WTC11 (cell line): ENCODE data around the gene PRICKLE1. TPM values are rescaled to one million over a fixed set of nuclear protein-coding genes. Genes with fewer than 3 reads are reported as not detected.

Experiments used
- ATAC-seq: fragments of 200-7000 bp; cut with Tn5 transposase; 2 replicates; pipeline ENCODE4 v1.10.0; 2021; ENCODE audit warnings: mild to moderate bottlenecking, moderate library complexity
- CTCF ChIA-PET: fragments of 300-600 bp; sonication (Branson Sonifier 250); formaldehyde crosslinking; loops from one replicate; lab custom pipeline; 2021; ENCODE audit warnings: antibody characterized with exemption; lab: Charles Lee
- POLR2A ChIA-PET: fragments of 350-600 bp; sonication (Branson Sonifier 250); formaldehyde crosslinking; loops from one replicate; lab custom pipeline; 2021; ENCODE audit warnings: antibody characterized with exemption; lab: Charles Lee
- DNase-seq: peaks from one replicate; pipeline ENCODE4 v3.0.0; 2021; ENCODE audit warnings: low spot score
- H3K27ac Mint-ChIP-seq: 2 replicates; pipeline ENCODE4 v1.8.0; 2021; ENCODE audit warnings: mixed read lengths
- H3K27me3 Mint-ChIP-seq: 2 replicates; pipeline ENCODE4 v1.8.0; 2021; ENCODE audit warnings: low read depth, mild to moderate bottlenecking, moderate library complexity, mixed read lengths
- H3K36me3 Mint-ChIP-seq: 2 replicates; pipeline ENCODE4 v1.8.0; 2021; ENCODE audit warnings: mixed read lengths
- H3K4me1 Mint-ChIP-seq: 2 replicates; pipeline ENCODE4 v1.8.0; 2022; ENCODE audit warnings: mixed read lengths
- H3K4me3 Mint-ChIP-seq: 2 replicates; pipeline ENCODE4 v1.8.0; 2021; ENCODE audit warnings: mild to moderate bottlenecking, moderate library complexity, mixed read lengths
- H3K9me3 Mint-ChIP-seq: 2 replicates; pipeline ENCODE4 v1.8.0; 2021; ENCODE audit warnings: mixed read lengths
- AFF4 ChIP-seq: sonication (generic); formaldehyde crosslinking; IDR thresholded peaks from 2 replicates; pipeline ENCODE4 v1.8.1; 2023; ENCODE audit warnings: mild to moderate bottlenecking, missing genetic modification reagents, borderline replicate concordance
- CREB1 ChIP-seq: sonication (generic); formaldehyde crosslinking; IDR thresholded peaks from 2 replicates; pipeline ENCODE4 v1.8.0; 2023; ENCODE audit warnings: mild to moderate bottlenecking, missing genetic modification reagents
- CTCF ChIP-seq: fragments of 200-600 bp; IDR thresholded peaks from 2 replicates; pipeline ENCODE4 v1.8.0; 2022; ENCODE audit warnings: antibody characterized with exemption
- E2F4 ChIP-seq: sonication (generic); formaldehyde crosslinking; IDR thresholded peaks from 2 replicates; pipeline ENCODE4 v1.8.1; 2022; ENCODE audit warnings: low read depth, mild to moderate bottlenecking, moderate library complexity, missing genetic modification reagents, borderline replicate concordance
- GTF2I ChIP-seq: fragments of 250-450 bp; sonication (Bioruptor Pico); conservative IDR thresholded peaks from 2 replicates; pipeline ENCODE4 v1.4.0; 2021; ENCODE audit warnings: mild to moderate bottlenecking
- JAZF1 ChIP-seq: fragments of 250-450 bp; sonication (Bioruptor Pico); IDR thresholded peaks from 2 replicates; pipeline ENCODE4 v1.9.0; 2021; ENCODE audit warnings: moderate library complexity, mild to moderate bottlenecking, inconsistent platforms
- NFATC4 ChIP-seq: fragments of 250-450 bp; sonication (Bioruptor Pico); IDR thresholded peaks from 2 replicates; pipeline ENCODE4 v1.9.0; 2021; ENCODE audit warnings: mild to moderate bottlenecking
- NR2C2 ChIP-seq: sonication (generic); formaldehyde crosslinking; IDR thresholded peaks from 2 replicates; pipeline ENCODE4 v1.8.0; 2022; ENCODE audit warnings: mild to moderate bottlenecking, missing genetic modification reagents
- NR3C1 ChIP-seq: sonication (generic); formaldehyde crosslinking; conservative IDR thresholded peaks from 2 replicates; pipeline ENCODE4 v1.8.1; 2023; ENCODE audit warnings: low read depth, mild to moderate bottlenecking, missing genetic modification reagents
- PRDM15 ChIP-seq: sonication (generic); formaldehyde crosslinking; IDR thresholded peaks from 2 replicates; pipeline ENCODE4 v1.8.0; 2022; ENCODE audit warnings: missing genetic modification reagents
- PRRX2 ChIP-seq: fragments of 250-450 bp; sonication (Bioruptor Pico); IDR thresholded peaks from 2 replicates; pipeline ENCODE4 v1.8.0; 2021; ENCODE audit warnings: mild to moderate bottlenecking
- SMAD4 ChIP-seq: sonication (generic); formaldehyde crosslinking; IDR thresholded peaks from 2 replicates; pipeline ENCODE4 v1.8.0; 2022; ENCODE audit warnings: mild to moderate bottlenecking, missing genetic modification reagents
- TEAD1 ChIP-seq: sonication (generic); formaldehyde crosslinking; IDR thresholded peaks from 2 replicates; pipeline ENCODE4 v1.8.0; 2022; ENCODE audit warnings: mild to moderate bottlenecking, missing genetic modification reagents
- USF1 ChIP-seq: sonication (generic); formaldehyde crosslinking; IDR thresholded peaks from 2 replicates; pipeline ENCODE4 v1.8.0; 2022; ENCODE audit warnings: mild to moderate bottlenecking, missing genetic modification reagents
- ZNF138 ChIP-seq: sonication (generic); formaldehyde crosslinking; conservative IDR thresholded peaks from 2 replicates; pipeline ENCODE4 v1.8.1; 2022; ENCODE audit warnings: mild to moderate bottlenecking, moderate library complexity, missing genetic modification reagents
- ZNF219 ChIP-seq: sonication (generic); formaldehyde crosslinking; IDR thresholded peaks from 2 replicates; pipeline ENCODE4 v1.8.0; 2023; ENCODE audit warnings: missing genetic modification reagents, mild to moderate bottlenecking, borderline replicate concordance
- ZNF281 ChIP-seq: sonication (generic); formaldehyde crosslinking; IDR thresholded peaks from 2 replicates; pipeline ENCODE4 v1.8.0; 2023; ENCODE audit warnings: mild to moderate bottlenecking, missing genetic modification reagents
- ZNF317 ChIP-seq: sonication (generic); formaldehyde crosslinking; IDR thresholded peaks from 2 replicates; pipeline ENCODE4 v1.8.1; 2023; ENCODE audit warnings: low read depth, mild to moderate bottlenecking, moderate library complexity, missing genetic modification reagents, borderline replicate concordance
- ZNF396 ChIP-seq: fragments of 250-450 bp; sonication (Bioruptor Pico); IDR thresholded peaks from 2 replicates; pipeline ENCODE4 v1.8.0; 2021; ENCODE audit warnings: mild to moderate bottlenecking, moderate library complexity, borderline replicate concordance
- ZNF423 ChIP-seq: fragments of 250-450 bp; sonication (Bioruptor Pico); IDR thresholded peaks from 2 replicates; pipeline ENCODE4 v2.1.2; 2022; ENCODE audit warnings: mild to moderate bottlenecking, moderate library complexity
- total RNA-seq: library from RNA; stranded (reverse); gene quantifications from 3 replicates; pipeline ENCODE4 v1.2.3, GENCODE V29; 2021

PRICKLE1 gene
- total RNA-seq, 1 experiment from 2014 or later = 11.7 TPM

- Mint-ChIP-seq H3K27me3 (no peaks in the 10 kb centered on the region), H3K4me1 (peaks cover 18% of the 10 kb centered on the region), H3K27ac (no peak overlapping the region)
- DNase-seq (no peak), ATAC-seq (no peak)
- no peak for TF ChIP-seq AFF4 (CRISPR knock-in tag)
- no peak for TF ChIP-seq ZNF317 (CRISPR knock-in tag)
- TF ChIP-seq NFATC4 = no peak
- TF ChIP-seq CTCF = no peak
- TF ChIP-seq, all 79 proteins: peak for 0
- POLR2A ChIA-PET = no interaction called here
- H3K9me3 Mint-ChIP-seq = no peaks in the 10 kb centered on the region
- no peaks in the 10 kb centered on the region for H3K36me3 Mint-ChIP-seq
- H3K4me3 Mint-ChIP-seq = no peak overlapping the region
- CTCF ChIA-PET = interaction anchor here (0.9 kb wide), 1 partner anchor 152 kb away, joined by 3 read pairs; no protein-coding TSS in a partner anchor
Observed at GRCh38 chr12:42524716-42525115, 64.8 kb downstream of the PRICKLE1 start.

GRCh38 chr12:42516573-42516972 lies 73.0 kb downstream of the PRICKLE1 start:
- Mint-ChIP-seq H3K4me1 (peaks cover 4% of the 10 kb centered on the region), H3K27ac (no peak overlapping the region), H3K4me3 (no peak overlapping the region), H3K9me3 (peaks cover 17% of the 10 kb centered on the region), H3K27me3 (peaks cover 2% of the 10 kb centered on the region), H3K36me3 (peaks cover 11% of the 10 kb centered on the region)
- CTCF ChIA-PET = no interaction called here
- ATAC-seq (no peak), DNase-seq (no peak)
- POLR2A ChIA-PET = no interaction called here
- TF ChIP-seq ZNF138 (CRISPR knock-in tag) (no peak), JAZF1 (CRISPR knock-in tag) (no peak), USF1 (CRISPR knock-in tag) (no peak), ZNF396 (no peak), E2F4 (no peak), NR2C2 (CRISPR knock-in tag) (no peak), SMAD4 (CRISPR knock-in tag) (no peak), CREB1 (no peak), GTF2I (no peak), ZNF423 (CRISPR knock-in tag) (no peak), PRDM15 (CRISPR knock-in tag) (no peak), NR3C1 (CRISPR knock-in tag) (no peak), TEAD1 (CRISPR knock-in tag) (no peak), PRRX2 (CRISPR knock-in tag) (no peak), ZNF219 (CRISPR knock-in tag) (no peak), ZNF281 (no peak)
